ENCODE results near the gene ZFP62.

ZFP62 gene

DNA sequence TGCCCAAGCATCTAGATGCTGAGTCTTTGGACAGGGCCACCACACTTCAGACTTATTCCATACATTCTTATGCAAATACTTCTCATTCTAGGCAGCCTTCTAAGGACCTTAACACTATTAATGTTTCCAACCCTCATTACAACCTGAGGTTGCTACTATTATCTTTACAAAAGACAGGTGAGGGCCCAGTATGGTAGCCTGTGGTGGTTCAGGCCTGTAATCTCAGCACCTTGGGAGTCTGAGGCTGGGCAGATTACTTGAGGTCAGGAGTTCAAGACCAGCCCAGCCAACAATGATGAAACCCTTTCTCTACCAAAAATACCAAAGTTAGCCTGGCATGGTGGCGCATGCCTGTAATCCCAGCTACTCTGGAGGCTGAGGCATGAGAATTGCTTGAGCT, 16.2 kb downstream of the ZFP62 start:
- no peak for DNase-seq
- no peaks in the 10 kb centered on the region for H3K4me1 ChIP-seq
- H3K9me3 ChIP-seq = peaks cover 0 to 18% (median 18%) of the 10 kb centered on the region in 3 donors
- no peak overlapping the region for H3K4me3 ChIP-seq
- no peaks in the 10 kb centered on the region for H3K27me3 ChIP-seq
- TF ChIP-seq, protein P1, sequence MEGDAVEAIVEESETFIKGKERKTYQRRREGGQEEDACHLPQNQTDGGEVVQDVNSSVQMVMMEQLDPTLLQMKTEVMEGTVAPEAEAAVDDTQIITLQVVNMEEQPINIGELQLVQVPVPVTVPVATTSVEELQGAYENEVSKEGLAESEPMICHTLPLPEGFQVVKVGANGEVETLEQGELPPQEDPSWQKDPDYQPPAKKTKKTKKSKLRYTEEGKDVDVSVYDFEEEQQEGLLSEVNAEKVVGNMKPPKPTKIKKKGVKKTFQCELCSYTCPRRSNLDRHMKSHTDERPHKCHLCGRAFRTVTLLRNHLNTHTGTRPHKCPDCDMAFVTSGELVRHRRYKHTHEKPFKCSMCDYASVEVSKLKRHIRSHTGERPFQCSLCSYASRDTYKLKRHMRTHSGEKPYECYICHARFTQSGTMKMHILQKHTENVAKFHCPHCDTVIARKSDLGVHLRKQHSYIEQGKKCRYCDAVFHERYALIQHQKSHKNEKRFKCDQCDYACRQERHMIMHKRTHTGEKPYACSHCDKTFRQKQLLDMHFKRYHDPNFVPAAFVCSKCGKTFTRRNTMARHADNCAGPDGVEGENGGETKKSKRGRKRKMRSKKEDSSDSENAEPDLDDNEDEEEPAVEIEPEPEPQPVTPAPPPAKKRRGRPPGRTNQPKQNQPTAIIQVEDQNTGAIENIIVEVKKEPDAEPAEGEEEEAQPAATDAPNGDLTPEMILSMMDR (IDR thresholded peaks at IDR 0.05) = no peak
- intact Hi-C loops (cut with DNase I; ENCODE audit: low total_unique reads) = no loop called here
- H3K36me3 ChIP-seq = peaks cover 37 to 46% (median 42%) of the 10 kb centered on the region in 3 donors
- H3K27ac ChIP-seq = no peak overlapping the region

DNA sequence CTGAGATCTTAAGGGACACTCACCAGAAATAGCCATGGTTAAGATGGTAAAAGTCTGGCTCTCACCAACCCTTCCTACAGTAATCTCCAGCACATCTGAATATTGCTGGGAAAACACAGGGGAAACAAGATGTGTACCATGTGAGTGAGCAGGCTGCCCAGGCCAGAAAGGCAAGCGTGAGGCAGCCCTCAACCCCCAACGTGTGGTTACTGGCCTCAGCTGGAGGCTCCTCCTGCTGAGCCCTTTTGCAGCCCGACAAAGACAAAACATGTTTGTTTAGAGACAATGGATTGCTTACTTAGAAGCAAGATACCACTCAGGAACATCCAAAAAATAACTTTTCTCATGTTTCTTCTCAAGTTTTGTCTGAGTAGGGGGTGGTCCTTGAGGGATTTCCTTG, 16.6 kb downstream of the ZFP62 start:
- TF ChIP-seq, protein P1 (IDR thresholded peaks at IDR 0.05) = no peak
- H3K4me1 ChIP-seq = no peaks in the 10 kb centered on the region
- no peak for DNase-seq
- intact Hi-C loops (cut with DNase I; ENCODE audit: low total_unique reads) = no loop called here
- H3K27me3 ChIP-seq = no peaks in the 10 kb centered on the region
- H3K9me3 ChIP-seq = peaks cover 0 to 14% (median 13%) of the 10 kb centered on the region in 3 donors
- H3K36me3 ChIP-seq = peaks cover 32 to 41% (median 38%) of the 10 kb centered on the region in 3 donors
- H3K27ac ChIP-seq = no peak overlapping the region
- no peak overlapping the region for H3K4me3 ChIP-seq

DNA sequence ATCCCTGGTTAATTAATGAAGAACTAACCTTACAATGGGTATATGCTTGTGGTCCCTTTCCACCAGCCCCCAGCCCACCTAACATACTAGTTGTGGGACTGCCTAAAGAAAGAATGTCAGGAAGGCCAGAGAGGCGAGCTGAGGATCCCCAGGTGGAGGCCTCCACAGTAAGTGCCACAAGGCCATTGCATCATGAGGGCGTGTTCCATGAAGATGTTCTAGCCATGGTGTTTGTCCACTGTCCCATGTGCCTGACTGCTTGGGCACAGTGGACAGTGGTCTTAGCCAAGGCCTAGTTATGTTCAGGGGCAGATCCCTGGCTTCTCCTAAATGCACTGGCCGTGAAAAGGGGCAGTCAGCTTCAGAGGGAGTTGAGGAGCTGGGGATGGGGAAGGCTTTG, 21.1 kb downstream of the ZFP62 start:
- H3K27me3 ChIP-seq = no peaks in the 10 kb centered on the region
- TF ChIP-seq, protein P1 (IDR thresholded peaks at IDR 0.05) = no peak
- no peak for DNase-seq
- H3K4me3 ChIP-seq = no peak overlapping the region
- H3K9me3 ChIP-seq = no peaks in the 10 kb centered on the region
- no peaks in the 10 kb centered on the region for H3K4me1 ChIP-seq
- intact Hi-C loops (cut with DNase I; ENCODE audit: low total_unique reads) = no loop called here
- no peak overlapping the region for H3K27ac ChIP-seq
- peaks cover 10 to 24% (median 13%) of the 10 kb centered on the region in 3 donors for H3K36me3 ChIP-seq

DNA sequence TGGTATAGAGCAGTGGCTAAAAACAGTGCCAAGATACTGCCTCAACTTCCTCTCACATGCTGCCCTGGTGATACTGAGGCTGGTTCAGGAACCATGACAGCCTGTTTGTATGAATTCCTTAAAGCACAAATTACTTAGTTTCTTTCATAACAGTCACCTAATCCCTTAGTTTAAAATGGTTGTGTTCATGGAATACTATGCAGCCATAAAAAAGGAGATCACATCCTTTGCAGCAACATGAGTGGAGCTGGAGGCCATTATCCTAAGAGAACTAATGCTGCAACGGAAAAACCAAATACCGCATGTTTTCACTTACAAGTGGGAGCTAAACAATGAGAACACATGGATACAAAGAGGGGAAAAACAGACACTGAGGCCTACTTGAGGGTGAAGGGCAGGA, 21.8 kb downstream of the ZFP62 start:
- TF ChIP-seq, protein P1 (IDR thresholded peaks at IDR 0.05) = no peak

DNA sequence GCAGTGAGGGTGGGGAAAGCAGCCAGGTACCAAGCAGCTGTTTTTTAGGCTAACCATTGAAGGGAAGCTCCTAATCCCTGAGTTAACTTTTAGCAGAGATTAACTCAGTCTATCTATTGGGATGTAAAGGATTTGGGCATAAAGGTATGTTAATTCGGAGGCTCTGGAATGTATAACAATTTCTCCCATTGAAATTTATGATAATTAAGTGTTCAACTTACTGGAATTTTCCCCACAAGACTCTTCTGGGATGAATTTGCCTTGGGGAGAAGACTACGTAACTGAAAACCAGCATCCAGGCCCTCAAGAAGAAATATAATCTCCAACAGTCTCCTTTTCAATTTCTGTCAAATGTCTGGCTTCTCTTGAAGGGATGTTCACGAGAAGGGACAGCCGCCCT, 23.6 kb downstream of the ZFP62 start:
- TF ChIP-seq, protein P1 (IDR thresholded peaks at IDR 0.05) = no peak
- Histone ChIP-seq H3K4me3 (no peak overlapping the region), H3K27me3 (no peaks in the 10 kb centered on the region), H3K27ac (no peak overlapping the region), H3K9me3 (no peaks in the 10 kb centered on the region), H3K36me3 (peaks cover 10 to 33% (median 20%) of the 10 kb centered on the region in 3 donors), H3K4me1 (peaks cover 0 to 8% (median 6%) of the 10 kb centered on the region in 4 donors)
- DNase-seq = no peak
- intact Hi-C loops (cut with DNase I; ENCODE audit: low total_unique reads) = no loop called here

More for the DNA sequence above, 21.8 kb downstream of the ZFP62 start:
- H3K27me3 ChIP-seq = no peaks in the 10 kb centered on the region
- H3K36me3 ChIP-seq = peaks cover 10 to 31% (median 20%) of the 10 kb centered on the region in 3 donors
- H3K27ac ChIP-seq = no peak overlapping the region
- no peaks in the 10 kb centered on the region for H3K4me1 ChIP-seq
- intact Hi-C loops (cut with DNase I; ENCODE audit: low total_unique reads) = no loop called here
- no peaks in the 10 kb centered on the region for H3K9me3 ChIP-seq
- H3K4me3 ChIP-seq = no peak overlapping the region
- DNase-seq = no peak

DNA sequence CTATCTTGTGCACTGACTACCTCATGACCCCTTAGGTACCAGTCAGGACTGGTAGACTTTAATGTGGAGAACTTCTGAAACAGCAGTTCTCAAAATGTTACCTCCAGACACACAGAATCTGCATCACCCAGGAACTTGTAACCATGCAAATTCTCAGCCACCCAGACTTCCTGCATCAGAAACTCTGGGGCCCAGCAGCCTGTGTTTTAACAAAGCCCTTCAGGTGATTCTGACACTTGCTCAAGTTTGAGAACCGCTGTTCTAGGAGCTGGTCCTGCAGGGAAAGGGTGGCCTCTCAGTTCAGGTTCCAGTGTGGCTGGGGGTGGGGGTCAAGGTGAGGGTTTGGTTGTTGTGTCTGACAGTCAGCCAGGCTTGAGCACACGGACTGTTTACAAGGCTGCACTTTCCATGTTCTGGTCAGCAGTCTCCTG, 28.4 kb downstream of the ZFP62 start:
- Histone ChIP-seq H3K4me1 (peaks cover 0 to 27% (median 23%) of the 10 kb centered on the region in 4 donors), H3K36me3 (peaks cover 5 to 41% (median 27%) of the 10 kb centered on the region in 3 donors), H3K27me3 (no peaks in the 10 kb centered on the region), H3K9me3 (no peaks in the 10 kb centered on the region), H3K27ac (no peak overlapping the region), H3K4me3 (peak overlapping the region; percentile 90 to 99)
- intact Hi-C loops (cut with DNase I; ENCODE audit: low total_unique reads) = no loop called here
- no peak for DNase-seq
- TF ChIP-seq, protein P1 (IDR thresholded peaks at IDR 0.05) = no peak
